ENCODE data around the gene TMEM39A. TPM values are rescaled to one million over a fixed set of nuclear protein-coding genes. Genes with fewer than 3 reads are reported as not detected.
A peak's percentile ranks its signal among the peaks of the same experiment; 100 is the strongest.

The TMEM39A gene
- total and polyA plus RNA-seq, 7 donors: 1.4 to 48.5 (median 14.8) TPM

DNA sequence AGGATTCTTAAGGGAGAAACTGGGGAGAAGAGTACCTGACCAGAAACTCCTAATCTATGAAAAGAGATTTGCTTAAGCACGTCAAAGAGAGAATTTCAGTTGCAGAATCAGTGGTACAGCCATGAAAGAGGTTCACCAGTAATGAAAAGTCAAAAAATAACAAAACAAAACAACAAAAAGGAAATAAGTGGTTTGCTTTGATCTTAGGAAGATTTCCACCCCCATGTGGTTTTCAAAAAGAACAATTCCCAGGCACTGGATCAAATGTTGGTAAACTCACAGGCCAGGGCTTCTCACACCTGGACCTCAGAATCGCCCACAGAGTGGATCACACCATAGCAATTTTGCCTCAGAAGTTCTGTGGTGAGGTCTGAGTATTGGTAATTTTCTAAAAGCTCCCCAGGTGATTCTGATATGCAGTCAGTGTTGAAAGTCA is 67.5 kb downstream of the TMEM39A start:
- H3K9me3 ChIP-seq: no peaks in the 10 kb centered on the region
- peaks cover 0 to 85% (median 13%) of the 10 kb centered on the region in 4 donors for H3K36me3 ChIP-seq
- DNase-seq: no peak
- intact Hi-C loops (cut with DNase I): no loop called here
- TF ChIP-seq POLR2A (IDR thresholded peaks at IDR 0.05) (no peak), EP300 (IDR thresholded peaks at IDR 0.05) (no peak), POLR2AphosphoS5 (IDR thresholded peaks at IDR 0.05) (no peak)
- TF ChIP-seq, protein P1, sequence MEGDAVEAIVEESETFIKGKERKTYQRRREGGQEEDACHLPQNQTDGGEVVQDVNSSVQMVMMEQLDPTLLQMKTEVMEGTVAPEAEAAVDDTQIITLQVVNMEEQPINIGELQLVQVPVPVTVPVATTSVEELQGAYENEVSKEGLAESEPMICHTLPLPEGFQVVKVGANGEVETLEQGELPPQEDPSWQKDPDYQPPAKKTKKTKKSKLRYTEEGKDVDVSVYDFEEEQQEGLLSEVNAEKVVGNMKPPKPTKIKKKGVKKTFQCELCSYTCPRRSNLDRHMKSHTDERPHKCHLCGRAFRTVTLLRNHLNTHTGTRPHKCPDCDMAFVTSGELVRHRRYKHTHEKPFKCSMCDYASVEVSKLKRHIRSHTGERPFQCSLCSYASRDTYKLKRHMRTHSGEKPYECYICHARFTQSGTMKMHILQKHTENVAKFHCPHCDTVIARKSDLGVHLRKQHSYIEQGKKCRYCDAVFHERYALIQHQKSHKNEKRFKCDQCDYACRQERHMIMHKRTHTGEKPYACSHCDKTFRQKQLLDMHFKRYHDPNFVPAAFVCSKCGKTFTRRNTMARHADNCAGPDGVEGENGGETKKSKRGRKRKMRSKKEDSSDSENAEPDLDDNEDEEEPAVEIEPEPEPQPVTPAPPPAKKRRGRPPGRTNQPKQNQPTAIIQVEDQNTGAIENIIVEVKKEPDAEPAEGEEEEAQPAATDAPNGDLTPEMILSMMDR (IDR thresholded peaks at IDR 0.05): no peak
- H3K4me1 ChIP-seq: no peaks in the 10 kb centered on the region
- no peak overlapping the region for H3K27ac ChIP-seq
- H3K4me3 ChIP-seq: no peak overlapping the region
- 82 to 90% methylated on average over 2 of the region's 2 CpGs for WGBS, 2 donors
- H3K27me3 ChIP-seq: no peaks in the 10 kb centered on the region

DNA sequence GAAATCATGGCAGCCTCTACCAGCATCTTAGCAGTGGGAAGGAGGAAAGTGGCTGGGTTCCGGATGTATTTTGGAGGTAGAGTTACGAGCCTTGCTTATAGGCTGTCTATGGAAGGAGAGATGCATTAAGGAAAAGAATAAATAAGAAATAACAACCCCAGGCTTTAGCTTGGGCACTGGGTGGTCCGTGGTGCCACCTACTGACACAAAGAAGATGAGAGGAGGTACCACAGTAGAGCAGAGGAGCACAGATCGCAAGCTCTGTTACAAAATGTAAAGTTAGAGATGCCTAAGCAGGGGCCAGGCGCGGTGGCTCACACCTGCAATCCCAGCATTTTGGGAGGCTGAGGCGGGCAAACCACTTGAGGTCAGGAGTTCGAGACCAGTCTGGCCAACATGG is 74.8 kb downstream of the TMEM39A start:
- no peak for DNase-seq
- H3K36me3 ChIP-seq: peaks cover 0 to 56% (median 13%) of the 10 kb centered on the region in 4 donors

DNA sequence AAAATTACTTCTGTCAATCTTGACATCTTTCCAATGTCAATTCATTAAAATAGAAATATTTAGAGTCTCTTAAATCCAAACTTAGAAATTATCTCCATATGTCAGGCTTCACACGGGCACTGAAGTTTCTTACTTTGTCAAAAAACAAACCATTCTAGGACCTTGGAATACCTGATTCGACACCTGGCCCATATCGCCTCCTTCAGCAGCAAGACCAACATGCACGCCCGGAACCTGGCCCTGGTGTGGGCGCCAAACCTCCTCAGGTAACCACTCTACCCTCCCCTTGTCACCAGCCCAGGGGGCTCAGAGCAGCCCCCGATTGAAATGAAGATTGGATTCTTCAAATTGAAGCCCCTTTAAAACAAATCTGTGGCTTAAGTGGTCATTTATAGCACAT is 81.3 kb downstream of the TMEM39A start:
- Histone ChIP-seq H3K36me3 (peaks cover 0 to 36% (median 6%) of the 10 kb centered on the region in 4 donors), H3K27me3 (no peaks in the 10 kb centered on the region), H3K4me1 (no peaks in the 10 kb centered on the region), H3K4me3 (no peak overlapping the region), H3K27ac (no peak overlapping the region), H3K9me3 (no peaks in the 10 kb centered on the region)
- intact Hi-C loops (cut with DNase I): loop anchor here (10.0 kb wide), 1 partner anchor 107 kb away; no protein-coding TSS in a partner anchor
- WGBS, 2 donors: 94 to 95% methylated on average over 7 of the region's 7 CpGs
- TF ChIP-seq POLR2AphosphoS5 (IDR thresholded peaks at IDR 0.05) (no peak), POLR2A (IDR thresholded peaks at IDR 0.05) (no peak), EP300 (IDR thresholded peaks at IDR 0.05) (no peak)
- TF ChIP-seq, protein P1 (IDR thresholded peaks at IDR 0.05): no peak
- DNase-seq: no peak

More for the DNA sequence above, 74.8 kb downstream of the TMEM39A start:
- no peaks in the 10 kb centered on the region for H3K9me3 ChIP-seq
- H3K4me1 ChIP-seq: no peaks in the 10 kb centered on the region
- no peak overlapping the region for H3K4me3 ChIP-seq
- intact Hi-C loops (cut with DNase I): loop anchor here (10.0 kb wide), 1 partner anchor 114 kb away; no protein-coding TSS in a partner anchor
- no peaks in the 10 kb centered on the region for H3K27me3 ChIP-seq
- no peak overlapping the region for H3K27ac ChIP-seq
- 87 to 88% methylated on average over 8 of the region's 8 CpGs for WGBS, 2 donors
- TF ChIP-seq EP300 (IDR thresholded peaks at IDR 0.05) (no peak), POLR2A (IDR thresholded peaks at IDR 0.05) (no peak), POLR2AphosphoS5 (IDR thresholded peaks at IDR 0.05) (no peak)
- TF ChIP-seq, protein P1 (IDR thresholded peaks at IDR 0.05): peak in 1 of 4 experiments; percentile 35

DNA sequence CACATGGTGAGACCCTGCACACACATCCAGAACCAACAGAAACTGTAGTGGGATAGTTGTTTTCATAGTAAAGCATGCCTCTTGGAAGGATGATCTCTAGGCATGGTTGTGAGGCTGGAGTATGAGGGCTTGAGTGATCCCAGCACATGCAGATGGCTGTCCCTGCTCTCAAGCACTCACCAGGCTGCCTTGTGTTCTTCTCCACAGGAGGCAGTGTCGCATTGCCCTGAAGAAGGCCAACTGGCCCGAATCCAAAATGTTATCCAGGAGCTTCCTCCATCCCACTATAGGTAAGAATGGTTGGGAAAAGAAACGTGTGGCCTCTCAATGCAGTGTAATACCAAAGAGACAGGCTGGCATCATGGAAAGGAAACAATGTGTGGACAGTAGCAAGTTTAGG is 82.7 kb downstream of the TMEM39A start:
- Histone ChIP-seq H3K4me3 (no peak overlapping the region), H3K27me3 (no peaks in the 10 kb centered on the region), H3K27ac (no peak overlapping the region), H3K4me1 (no peaks in the 10 kb centered on the region), H3K9me3 (no peaks in the 10 kb centered on the region), H3K36me3 (peaks cover 0 to 38% (median 6%) of the 10 kb centered on the region in 4 donors)
- DNase-seq: no peak
- intact Hi-C loops (cut with DNase I): loop anchor here (10.0 kb wide), 1 partner anchor 106 kb away; no protein-coding TSS in a partner anchor
- TF ChIP-seq POLR2A (IDR thresholded peaks at IDR 0.05) (no peak), POLR2AphosphoS5 (IDR thresholded peaks at IDR 0.05) (no peak), EP300 (IDR thresholded peaks at IDR 0.05) (no peak)
- WGBS, 2 donors: 50 to 73% methylated on average over 3 of the region's 3 CpGs

Other genes starting within 250 kb of the TMEM39A start
- gene B4GALT4, start 222.7 kb downstream of the TMEM39A start, total RNA-seq: 10 to 100 TPM; 12.1 to 15.8 (median 14.0) TPM
- gene B4GALT4, start 222.7 kb downstream of the TMEM39A start, polyA plus RNA-seq: 10 to 100 TPM; 31.5 to 45.6 (median 35.1) TPM
- 10 to 100 TPM; 11.0 to 18.0 (median 12.0) TPM for gene ARHGAP31, start 169.2 kb downstream of the TMEM39A start, total RNA-seq
- 1 to 10 TPM; 3.5 to 5.4 (median 5.2) TPM for gene ARHGAP31, start 169.2 kb downstream of the TMEM39A start, polyA plus RNA-seq
- gene POGLUT1, start 5.3 kb upstream of the TMEM39A start, total RNA-seq: 10 to 100 TPM; 10.0 to 14.1 (median 11.4) TPM
- 1 to 10 TPM; 2.4 to 8.3 (median 3.7) TPM for gene POGLUT1, start 5.3 kb upstream of the TMEM39A start, polyA plus RNA-seq
- gene TIMMDC1, start 34.9 kb upstream of the TMEM39A start, total RNA-seq: 10 to 100 TPM; 37.6 to 59.6 (median 53.1) TPM
- 10 to 100 TPM; 51.7 to 77.2 (median 63.8) TPM for gene TIMMDC1, start 34.9 kb upstream of the TMEM39A start, polyA plus RNA-seq
- 1 to 10 TPM in 1 of 4 donors, under 1 TPM in 1, not detected in 2; 0.27 to 2.2 TPM for gene CD80, start 96.0 kb upstream of the TMEM39A start, total RNA-seq
- 1 to 10 TPM in 2 of 3 donors, not detected in 1; 1.2 to 2.0 TPM for gene CD80, start 96.0 kb upstream of the TMEM39A start, polyA plus RNA-seq
- 10 to 100 TPM in 1 of 4 donors, 1 to 10 TPM in 3; 6.3 to 11.6 (median 9.7) TPM for gene ADPRH, start 115.9 kb upstream of the TMEM39A start, total RNA-seq
- 1 to 10 TPM; 1.2 to 7.2 (median 2.8) TPM for gene ADPRH, start 115.9 kb upstream of the TMEM39A start, polyA plus RNA-seq
- gene PLA1A, start 134.3 kb upstream of the TMEM39A start, total RNA-seq: 1 to 10 TPM; 1.2 to 4.6 (median 2.1) TPM
- 1 to 10 TPM in 1 of 3 donors, under 1 TPM in 1, not detected in 1; 0.69 to 2.9 TPM for gene PLA1A, start 134.3 kb upstream of the TMEM39A start, polyA plus RNA-seq
- gene POPDC2, start 197.0 kb upstream of the TMEM39A start, total RNA-seq: 100 to 1,000 TPM in 3 of 4 donors, 10 to 100 TPM in 1; 86.6 to 203 (median 169) TPM
- 10 to 100 TPM in 1 of 3 donors, 1 to 10 TPM in 2; 1.2 to 13.1 (median 3.6) TPM for gene POPDC2, start 197.0 kb upstream of the TMEM39A start, polyA plus RNA-seq
- gene COX17, start 213.8 kb upstream of the TMEM39A start, total RNA-seq: 10 to 100 TPM; 19.0 to 61.4 (median 42.4) TPM
- gene COX17, start 213.8 kb upstream of the TMEM39A start, polyA plus RNA-seq: 100 to 1,000 TPM; 125 to 267 (median 241) TPM
- 10 to 100 TPM in 2 of 4 donors, 1 to 10 TPM in 2; 1.4 to 11.8 (median 8.8) TPM for gene CFAP91, start 239.4 kb upstream of the TMEM39A start, total RNA-seq
- gene CFAP91, start 239.4 kb upstream of the TMEM39A start, polyA plus RNA-seq: 1 to 10 TPM in 1 of 3 donors, under 1 TPM in 2; 0.39 to 1.2 (median 0.92) TPM